ENCODE data around the gene MALAT1. TPM values are rescaled to one million over a fixed set of nuclear protein-coding genes. Genes with fewer than 3 reads are reported as not detected.

MALAT1 gene
- total RNA-seq, 1 donor from 2014 or later, result 1,362 TPM

DNA sequence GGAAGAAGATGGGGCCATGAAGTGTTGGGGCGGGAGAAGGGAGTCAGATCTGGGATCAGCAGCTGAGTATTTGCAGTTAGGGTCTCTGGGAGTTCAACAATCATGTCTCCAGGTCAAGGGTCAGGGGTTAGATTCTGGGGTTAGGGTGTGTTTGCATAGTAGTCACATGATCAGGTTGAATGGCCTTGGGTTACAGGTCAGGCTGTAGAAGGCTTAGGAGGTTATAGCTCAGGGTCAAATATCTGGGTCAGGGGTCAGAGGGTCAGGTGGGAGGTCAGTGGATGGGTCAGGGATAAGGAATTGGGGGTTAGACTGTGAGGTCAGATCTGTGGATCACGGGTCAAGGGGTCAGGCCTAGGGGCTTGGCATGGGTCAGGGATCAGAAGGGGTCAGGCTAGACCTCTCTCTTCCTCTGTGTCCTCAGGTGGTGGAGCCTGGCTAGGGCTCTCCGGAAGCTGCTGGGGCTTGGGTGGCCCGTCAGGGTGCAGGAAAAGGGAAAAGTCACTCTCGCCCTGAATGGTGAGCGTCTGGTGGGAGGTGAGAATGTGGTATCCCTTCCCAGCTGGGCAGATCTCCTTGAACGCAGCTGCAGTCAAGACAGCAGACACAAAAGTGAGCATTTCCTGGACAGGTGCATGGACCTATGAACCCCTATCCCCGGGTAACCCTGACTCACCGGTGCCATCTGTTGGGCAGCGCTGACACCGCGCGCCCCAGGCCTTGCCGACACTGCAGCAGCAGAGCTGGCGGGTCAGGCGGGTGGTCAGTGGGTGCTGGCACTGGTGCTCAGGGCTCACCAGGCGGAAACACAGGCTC, 52.9 kb downstream of the MALAT1 start:
- no peak for DNase-seq (ENCODE audit: low read depth)
- H3K4me3 ChIP-seq (ENCODE audit: low read depth, low read length), result no peak overlapping the region
- TF ChIP-seq, protein P1, sequence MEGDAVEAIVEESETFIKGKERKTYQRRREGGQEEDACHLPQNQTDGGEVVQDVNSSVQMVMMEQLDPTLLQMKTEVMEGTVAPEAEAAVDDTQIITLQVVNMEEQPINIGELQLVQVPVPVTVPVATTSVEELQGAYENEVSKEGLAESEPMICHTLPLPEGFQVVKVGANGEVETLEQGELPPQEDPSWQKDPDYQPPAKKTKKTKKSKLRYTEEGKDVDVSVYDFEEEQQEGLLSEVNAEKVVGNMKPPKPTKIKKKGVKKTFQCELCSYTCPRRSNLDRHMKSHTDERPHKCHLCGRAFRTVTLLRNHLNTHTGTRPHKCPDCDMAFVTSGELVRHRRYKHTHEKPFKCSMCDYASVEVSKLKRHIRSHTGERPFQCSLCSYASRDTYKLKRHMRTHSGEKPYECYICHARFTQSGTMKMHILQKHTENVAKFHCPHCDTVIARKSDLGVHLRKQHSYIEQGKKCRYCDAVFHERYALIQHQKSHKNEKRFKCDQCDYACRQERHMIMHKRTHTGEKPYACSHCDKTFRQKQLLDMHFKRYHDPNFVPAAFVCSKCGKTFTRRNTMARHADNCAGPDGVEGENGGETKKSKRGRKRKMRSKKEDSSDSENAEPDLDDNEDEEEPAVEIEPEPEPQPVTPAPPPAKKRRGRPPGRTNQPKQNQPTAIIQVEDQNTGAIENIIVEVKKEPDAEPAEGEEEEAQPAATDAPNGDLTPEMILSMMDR (conservative IDR thresholded peaks at IDR 0.05; ENCODE audit: low read depth, low read length), result peak; percentile 55

DNA sequence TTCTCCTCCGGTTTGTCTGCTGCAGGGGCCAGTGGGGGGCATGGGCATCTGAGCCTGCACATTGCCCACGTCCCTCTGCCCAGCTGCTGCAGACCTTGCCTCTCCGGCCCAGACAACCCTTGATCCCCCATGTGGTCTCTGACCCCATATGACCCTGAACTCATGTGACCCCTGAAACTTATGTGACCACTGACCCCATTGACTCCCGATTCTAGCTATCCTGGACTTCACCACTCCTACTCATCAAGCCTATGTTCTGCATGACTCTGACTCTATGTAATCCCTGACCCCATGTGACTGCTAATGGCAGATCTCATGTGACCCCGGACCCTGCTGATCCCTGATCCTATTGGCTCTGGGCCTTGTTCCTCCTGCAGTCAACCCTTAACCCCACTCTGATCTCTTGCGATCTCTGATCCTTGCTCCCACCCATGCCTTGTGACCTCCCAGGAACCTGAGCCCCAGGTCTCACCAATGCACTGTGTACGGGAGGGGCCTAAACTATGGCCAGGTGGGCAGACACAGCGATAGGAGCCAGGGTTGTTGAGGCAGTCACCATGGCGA, 53.6 kb downstream of the MALAT1 start:
- TF ChIP-seq, protein P1 (conservative IDR thresholded peaks at IDR 0.05; ENCODE audit: low read depth, low read length), result no peak
- H3K4me3 ChIP-seq (ENCODE audit: low read depth, low read length), result no peak overlapping the region
- DNase-seq (ENCODE audit: low read depth), result no peak

DNA sequence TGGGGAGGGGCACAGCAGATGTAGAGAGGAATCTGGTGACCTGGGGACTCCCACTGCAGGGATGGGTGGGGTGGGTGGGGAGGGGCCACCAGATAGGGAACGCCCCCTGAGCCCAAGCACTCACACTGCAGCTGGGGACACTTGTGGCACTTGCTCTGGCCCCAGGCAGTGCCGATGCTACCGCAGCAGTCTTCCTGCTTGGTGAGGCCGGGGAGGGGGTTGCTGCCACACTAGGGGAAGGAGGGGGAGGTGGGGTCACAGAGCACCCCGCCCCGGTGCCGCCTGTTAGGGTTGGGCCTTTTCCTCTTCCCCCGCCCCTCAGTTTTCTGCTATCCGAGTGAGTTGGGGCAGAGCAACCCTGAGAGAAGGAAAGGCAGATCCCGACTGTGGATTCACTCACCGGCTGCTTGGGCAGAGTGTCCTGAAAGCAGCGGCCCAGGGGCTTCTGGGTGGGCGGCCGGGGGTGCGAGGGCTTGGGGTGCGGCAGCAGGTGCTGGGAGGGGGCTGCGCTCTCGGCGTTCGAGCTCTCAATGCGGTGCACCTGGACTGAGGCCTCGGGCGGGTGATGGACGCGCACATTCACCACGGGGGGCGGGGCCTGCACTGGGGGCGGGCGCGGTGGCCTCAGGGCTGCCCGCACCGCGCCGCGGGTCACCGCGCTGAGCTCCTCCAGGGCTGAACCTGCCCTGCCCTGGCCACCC, 54.6 kb downstream of the MALAT1 start:
- DNase-seq (ENCODE audit: low read depth), result no peak
- no peak overlapping the region for H3K4me3 ChIP-seq (ENCODE audit: low read depth, low read length)
- TF ChIP-seq, protein P1 (conservative IDR thresholded peaks at IDR 0.05; ENCODE audit: low read depth, low read length), result no peak

DNA sequence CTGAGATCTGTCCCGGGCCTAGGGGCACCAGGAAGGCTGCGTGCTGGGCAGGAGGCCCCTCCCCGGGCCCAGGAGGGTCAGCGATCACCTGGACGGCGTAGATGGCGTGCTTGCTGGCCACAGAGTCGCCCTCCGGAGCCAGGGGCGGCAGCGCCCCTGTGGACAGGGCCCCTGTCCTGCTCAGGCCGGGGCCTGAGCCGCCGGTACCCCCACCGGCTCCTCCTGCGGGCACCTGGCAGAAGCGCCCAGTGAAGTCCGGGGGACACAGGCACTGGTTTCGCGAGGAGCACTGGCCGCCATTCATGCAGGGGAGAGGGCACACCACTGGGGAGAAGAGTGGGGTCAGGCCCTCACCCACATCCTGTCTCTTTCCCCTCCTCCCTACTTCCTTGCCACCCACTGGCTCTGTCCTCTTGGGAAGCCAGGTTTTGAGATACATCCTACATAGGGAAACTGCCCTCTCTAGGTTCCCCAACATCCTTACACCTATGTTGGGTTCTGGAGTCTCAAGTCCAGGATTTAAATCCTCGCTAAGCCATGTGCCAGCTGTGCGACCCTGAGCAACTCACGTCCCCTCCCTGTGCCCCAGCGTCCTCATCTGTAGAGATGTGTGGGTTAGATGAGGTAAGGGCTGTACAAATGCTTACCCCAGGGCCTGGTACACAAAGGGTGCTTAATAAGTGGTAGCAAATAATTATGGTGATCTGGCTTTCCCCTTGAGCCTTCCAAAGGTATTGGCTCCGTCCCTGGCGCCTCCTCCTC, 55.4 kb downstream of the MALAT1 start:
- no peak for DNase-seq (ENCODE audit: low read depth)
- TF ChIP-seq, protein P1 (conservative IDR thresholded peaks at IDR 0.05; ENCODE audit: low read depth, low read length), result no peak
- H3K4me3 ChIP-seq (ENCODE audit: low read depth, low read length), result no peak overlapping the region

DNA sequence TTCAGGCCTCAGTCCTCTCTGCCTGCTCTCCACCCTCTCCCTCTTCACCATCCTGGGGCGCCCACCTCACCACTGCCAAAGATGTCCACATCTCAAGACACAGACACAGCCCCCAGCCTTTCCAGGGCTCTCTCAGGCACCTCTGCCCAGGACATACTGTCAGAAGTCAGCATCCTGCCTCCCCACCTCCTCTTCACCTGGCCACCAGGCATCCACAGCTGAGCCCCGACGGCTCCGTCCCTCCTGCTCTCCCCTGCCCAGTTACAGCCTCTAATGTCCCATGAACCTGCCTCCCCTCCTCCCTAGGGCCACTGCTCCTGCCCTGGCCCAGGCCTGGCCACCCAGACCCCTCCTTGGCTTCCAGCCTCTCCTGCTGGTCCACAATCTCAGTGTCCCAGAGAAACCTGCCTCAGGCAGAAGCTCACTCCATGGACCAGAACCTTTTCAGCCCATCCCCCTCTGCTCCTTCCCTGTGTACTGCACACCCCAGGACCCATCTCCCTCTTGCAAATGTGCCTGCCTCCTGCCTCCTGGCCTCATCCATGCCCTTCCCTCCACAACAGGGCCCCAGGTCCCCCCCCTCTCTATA, 56.1 kb downstream of the MALAT1 start:
- TF ChIP-seq, protein P1 (conservative IDR thresholded peaks at IDR 0.05; ENCODE audit: low read depth, low read length), result no peak
- H3K4me3 ChIP-seq (ENCODE audit: low read depth, low read length), result no peak overlapping the region

DNA sequence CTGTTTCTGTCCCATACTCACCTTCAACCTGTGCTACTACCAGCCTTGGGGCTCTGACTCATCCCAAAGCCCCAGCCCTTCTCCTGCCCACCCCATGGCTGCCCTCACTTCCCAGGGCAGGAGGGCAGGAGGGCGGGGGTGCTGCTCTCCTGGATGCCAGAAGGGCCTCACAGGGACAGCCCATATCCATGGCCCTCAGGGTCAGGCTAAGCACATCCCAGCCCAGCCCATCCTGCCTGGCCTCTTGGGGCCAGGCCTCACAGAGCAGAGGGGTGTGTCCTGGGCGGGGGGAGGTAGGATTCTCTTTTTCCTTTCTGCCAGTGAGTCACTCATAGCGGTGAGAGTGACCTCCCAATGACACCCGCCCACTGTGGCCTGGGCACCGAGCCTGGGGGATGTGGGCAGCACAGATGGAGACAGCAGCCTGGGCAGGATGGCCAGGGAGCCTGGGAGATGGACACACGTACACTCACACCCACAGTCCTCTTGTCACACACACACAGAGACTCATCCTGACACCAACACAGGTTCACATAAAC, 56.9 kb downstream of the MALAT1 start:
- peak overlapping the region; percentile 19 for H3K4me3 ChIP-seq (ENCODE audit: low read depth, low read length)
- no peak for DNase-seq (ENCODE audit: low read depth)
- TF ChIP-seq, protein P1 (conservative IDR thresholded peaks at IDR 0.05; ENCODE audit: low read depth, low read length), result no peak

More for the DNA sequence above, 56.1 kb downstream of the MALAT1 start:
- no peak for DNase-seq (ENCODE audit: low read depth)

All from epithelial cell of proximal tubule (primary cell).